Natural killer cell treated with Interleukin-12 subunit alpha and Interleukin-12 subunit beta and Interleukin-15 and Interleukin-18, amount 100 ng/mL, for 72 hours (primary cell): ENCODE results near the gene ANKRD30A. TPM values are rescaled to one million over a fixed set of nuclear protein-coding genes. Genes with fewer than 3 reads are reported as not detected.
A peak's percentile ranks its signal among the peaks of the same experiment; 100 is the strongest.
"Not testable (repeated sequence)": the region's sequence is repeated elsewhere in the genome, so short reads cannot be mapped to it uniquely, and the experiment has no call there.

Experiments
- ATAC-seq, 2 donors: fragments of 150-1000 bp; cut with Tn5 transposase in 1 of 2; sonication (Bioruptor Pico), chemical (Tn5 transposase) in 1 of 2; 2 replicates each; pipeline ENCODE4 v1.10.0; 2021
- DNase-seq: peaks from one replicate; pipeline ENCODE4 v3.0.0; 2022; ENCODE audit warnings: low spot score
- H3K27ac Mint-ChIP-seq, 2 donors: 1 replicate in 1 of 2; 2 replicates in 1 of 2; pipeline ENCODE4 v1.8.0; 2022; ENCODE audit warnings: mixed read lengths in 2 of 2, mild to moderate bottlenecking in 1 of 2, moderate library complexity in 1 of 2
- H3K27me3 Mint-ChIP-seq, 2 donors: 1 replicate in 1 of 2; 2 replicates in 1 of 2; pipeline ENCODE4 v1.8.0; 2022; ENCODE audit warnings: mixed read lengths in 2 of 2
- H3K36me3 Mint-ChIP-seq: one replicate; pipeline ENCODE4 v1.8.0; 2022; ENCODE audit warnings: mixed read lengths
- H3K4me1 Mint-ChIP-seq, 2 donors: 1 replicate in 1 of 2; 2 replicates in 1 of 2; pipeline ENCODE4 v1.8.0; 2022; ENCODE audit warnings: low read depth in 2 of 2, mixed read lengths in 2 of 2, mild to moderate bottlenecking in 1 of 2
- H3K4me3 Mint-ChIP-seq: one replicate; pipeline ENCODE4 v1.8.0; 2022; ENCODE audit warnings: mixed read lengths
- H3K9me3 Mint-ChIP-seq: 2 replicates; pipeline ENCODE4 v1.8.0; 2022; ENCODE audit warnings: mixed read lengths
- total RNA-seq, 2 donors: library from RNA; stranded (reverse); gene quantifications; one replicate each; pipeline ENCODE4 v1.2.3, GENCODE V29; 2022

Gene ANKRD30A
- not detected for total RNA-seq

DNA sequence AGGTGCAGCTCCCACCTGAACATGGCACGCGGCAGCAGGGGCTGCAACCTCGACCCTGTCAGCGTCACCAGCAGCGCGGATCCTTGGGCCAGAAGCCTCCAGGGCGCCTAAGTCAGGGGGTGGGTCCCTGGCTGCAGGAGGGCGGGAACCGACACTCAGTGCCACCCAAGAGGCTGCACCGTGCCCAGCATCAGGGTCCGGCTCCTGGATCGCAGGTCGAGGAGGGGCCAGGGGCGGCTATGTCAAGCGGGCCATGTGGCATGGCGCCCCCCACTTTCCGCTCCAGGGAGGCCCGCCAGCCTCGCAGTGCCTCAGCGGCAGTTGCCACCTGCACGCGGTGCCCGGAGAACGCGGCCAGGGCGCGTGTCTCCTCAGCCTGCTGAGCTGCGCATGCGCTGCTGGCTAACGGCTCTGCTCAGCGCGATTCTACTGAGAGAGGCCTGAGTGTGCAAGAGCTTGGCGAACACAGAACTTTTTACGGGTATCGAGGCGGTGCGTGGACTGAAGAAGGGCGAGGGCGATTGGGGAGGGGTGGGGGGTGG, at the start of gene ANKRD30A:
ANKRD30A (plus strand) TSS at position 408 of the 542 bp plus-strand sequence. CDS start 190 bp downstream, outside the sequence.
- Mint-ChIP-seq H3K36me3 (no peaks in the 10 kb centered on the region), H3K27me3 (no peaks in the 10 kb centered on the region), H3K9me3 (no peaks in the 10 kb centered on the region), H3K4me3 (no peak within 1 kb of the TSS), H3K27ac (no peak within 1 kb of the TSS), H3K4me1 (no peaks in the 10 kb centered on the region)
- DNase-seq (no peak), ATAC-seq (no peak)

DNA sequence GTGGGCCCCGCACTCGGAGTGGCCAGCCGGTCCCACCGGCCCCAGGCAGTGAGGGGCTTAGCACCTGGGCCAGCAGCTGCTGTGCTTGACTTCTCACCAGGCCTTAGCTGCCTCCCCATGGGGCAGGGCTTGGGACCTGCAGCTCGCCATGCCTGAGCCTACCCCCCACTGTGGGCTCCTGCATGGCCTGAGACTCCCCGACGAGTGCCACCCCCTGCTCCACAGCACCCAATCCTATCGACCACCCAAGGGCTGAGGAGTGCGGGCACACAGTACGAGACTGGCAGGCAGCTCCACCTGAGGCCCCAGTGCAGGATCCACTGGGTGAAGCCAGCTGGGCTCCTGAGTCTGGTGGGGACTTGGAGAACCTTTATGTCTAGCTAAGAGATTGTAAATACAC, 49.3 kb upstream of the ANKRD30A start:
- ATAC-seq, H3K27ac Mint-ChIP-seq, H3K36me3 Mint-ChIP-seq: not testable (repeated sequence)

DNA sequence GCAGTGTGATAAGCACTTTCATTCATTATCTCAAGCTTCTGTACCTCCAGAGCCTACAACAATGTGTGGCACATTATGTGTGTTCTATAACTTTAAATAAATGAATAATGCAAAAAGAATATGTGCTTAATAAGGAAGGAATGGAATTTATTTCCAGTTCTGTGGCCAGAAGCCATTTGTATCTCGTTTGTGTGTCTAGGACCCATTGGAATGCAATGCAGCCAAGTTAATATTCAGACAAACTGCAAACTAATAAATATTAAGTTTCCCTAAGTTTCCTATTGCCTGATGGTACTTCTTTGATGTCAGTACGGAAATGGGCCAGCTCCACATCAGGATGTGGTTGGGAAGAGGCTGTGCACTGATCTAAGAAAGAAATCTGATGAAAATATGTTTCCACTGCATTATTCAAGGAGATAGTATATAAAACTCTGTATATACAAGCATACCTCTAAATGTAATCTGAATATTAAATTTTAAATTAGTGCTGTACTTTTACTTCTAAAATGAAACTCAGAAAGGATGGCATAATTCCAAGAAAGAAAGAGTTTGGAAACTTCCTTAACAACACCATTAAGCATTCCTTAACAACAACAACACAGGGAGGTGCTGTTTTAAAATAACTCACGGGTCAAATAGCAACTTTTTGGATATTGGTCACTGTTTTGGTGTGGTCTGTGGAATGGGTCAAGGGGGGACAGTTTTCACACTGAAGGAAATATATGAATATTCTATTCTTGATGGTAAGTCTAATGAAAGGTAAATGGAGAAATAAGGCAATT, 29.4 kb upstream of the ANKRD30A start:
- Mint-ChIP-seq H3K4me3 (no peak overlapping the region), H3K4me1 (no peaks in the 10 kb centered on the region), H3K36me3 (peaks cover 9% of the 10 kb centered on the region), H3K27me3 (no peaks in the 10 kb centered on the region), H3K9me3 (peaks cover 18% of the 10 kb centered on the region), H3K27ac (no peak overlapping the region)
- no peak for ATAC-seq
- DNase-seq, result no peak

More for the DNA sequence above, 49.3 kb upstream of the ANKRD30A start:
- not testable (repeated sequence) for H3K4me1 Mint-ChIP-seq, H3K27me3 Mint-ChIP-seq, H3K4me3 Mint-ChIP-seq, DNase-seq
- H3K9me3 Mint-ChIP-seq, result peaks cover 20% of the 10 kb centered on the region

- Mint-ChIP-seq H3K4me1 (no peaks in the 10 kb centered on the region), H3K36me3 (peaks cover 11% of the 10 kb centered on the region), H3K27me3 (no peaks in the 10 kb centered on the region), H3K27ac (no peak overlapping the region), H3K9me3 (peaks cover 30% of the 10 kb centered on the region), H3K4me3 (no peak overlapping the region)
- DNase-seq (no peak), ATAC-seq (no peak)
These were observed 24.1 kb upstream of the ANKRD30A start for GRCh38 chr10:37101261-37101660.

DNA sequence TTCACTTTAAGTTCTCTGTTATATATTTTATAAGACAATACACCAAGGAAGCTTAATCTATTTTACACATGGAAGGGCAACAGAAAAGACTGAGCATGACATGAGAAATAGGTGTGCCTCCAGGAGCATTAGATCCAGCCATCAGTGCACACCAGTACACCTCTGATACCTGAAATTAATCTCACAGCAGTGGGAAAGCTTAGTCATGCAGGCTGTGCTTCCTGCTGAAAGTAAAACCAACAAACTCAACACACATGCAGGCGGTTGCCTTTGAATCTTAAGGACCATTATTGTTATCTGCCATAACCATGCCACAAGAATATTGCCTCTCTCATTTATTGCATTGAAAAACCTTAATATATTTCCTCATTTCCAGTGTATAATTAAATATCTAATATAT, 16.4 kb upstream of the ANKRD30A start:
- H3K4me1 Mint-ChIP-seq, result no peaks in the 10 kb centered on the region
- H3K9me3 Mint-ChIP-seq, result peaks cover 31% of the 10 kb centered on the region
- no peaks in the 10 kb centered on the region for H3K27me3 Mint-ChIP-seq
- DNase-seq (no peak), ATAC-seq (no peak)
- no peak overlapping the region for H3K27ac Mint-ChIP-seq
- peaks cover 5% of the 10 kb centered on the region for H3K36me3 Mint-ChIP-seq
- H3K4me3 Mint-ChIP-seq, result no peak overlapping the region

GRCh38 chr10:37124532-37124931, 866 bp upstream of the ANKRD30A start:
- peak; percentile 53 for DNase-seq
- ATAC-seq, result no peak
- Mint-ChIP-seq H3K27me3 (no peaks in the 10 kb centered on the region), H3K4me3 (no peak overlapping the region), H3K9me3 (no peaks in the 10 kb centered on the region), H3K36me3 (no peaks in the 10 kb centered on the region), H3K4me1 (no peaks in the 10 kb centered on the region), H3K27ac (no peak overlapping the region)

GRCh38 chr10:37125921-37126320, 523 bp downstream of the ANKRD30A start:
- Mint-ChIP-seq H3K27ac (no peak overlapping the region), H3K27me3 (no peaks in the 10 kb centered on the region), H3K9me3 (no peaks in the 10 kb centered on the region), H3K4me1 (no peaks in the 10 kb centered on the region), H3K4me3 (no peak overlapping the region), H3K36me3 (no peaks in the 10 kb centered on the region)
- no peak for ATAC-seq
- no peak for DNase-seq

- ATAC-seq (no peak), DNase-seq (no peak)
- Mint-ChIP-seq H3K27ac (no peak overlapping the region), H3K4me3 (no peak overlapping the region), H3K27me3 (no peaks in the 10 kb centered on the region), H3K9me3 (peaks cover 12% of the 10 kb centered on the region), H3K4me1 (no peaks in the 10 kb centered on the region), H3K36me3 (peaks cover 13% of the 10 kb centered on the region)
These were observed 21.0 kb downstream of the ANKRD30A start for GRCh38 chr10:37146443-37146842.

- not testable (repeated sequence) for H3K4me1 Mint-ChIP-seq, H3K4me3 Mint-ChIP-seq, H3K27me3 Mint-ChIP-seq, H3K36me3 Mint-ChIP-seq, H3K9me3 Mint-ChIP-seq, DNase-seq, H3K27ac Mint-ChIP-seq, ATAC-seq
These were observed 37.0 kb downstream of the ANKRD30A start for GRCh38 chr10:37162430-37162829.

DNA sequence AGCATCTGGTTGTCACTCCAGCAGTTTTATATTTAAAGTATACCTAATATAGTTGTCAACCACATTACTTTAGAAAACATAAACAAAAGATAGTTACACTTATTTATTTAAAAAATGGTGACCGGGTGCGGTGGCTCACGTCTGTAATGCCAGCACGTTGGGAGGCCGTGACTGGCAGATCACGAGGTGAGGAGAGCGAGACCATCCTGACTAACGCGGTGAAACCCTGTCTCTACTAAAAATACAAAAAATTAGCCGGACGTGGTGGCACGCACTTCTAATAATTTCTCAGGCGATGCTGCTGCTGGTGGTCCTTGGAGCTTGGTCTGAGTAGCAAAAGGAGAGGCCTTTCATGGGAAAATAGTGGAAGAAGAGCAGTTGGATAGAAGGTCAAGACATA, 46.5 kb downstream of the ANKRD30A start:
- not testable (repeated sequence) for H3K4me1 Mint-ChIP-seq, H3K27ac Mint-ChIP-seq, H3K9me3 Mint-ChIP-seq, H3K4me3 Mint-ChIP-seq, H3K27me3 Mint-ChIP-seq, H3K36me3 Mint-ChIP-seq, ATAC-seq, DNase-seq

DNA sequence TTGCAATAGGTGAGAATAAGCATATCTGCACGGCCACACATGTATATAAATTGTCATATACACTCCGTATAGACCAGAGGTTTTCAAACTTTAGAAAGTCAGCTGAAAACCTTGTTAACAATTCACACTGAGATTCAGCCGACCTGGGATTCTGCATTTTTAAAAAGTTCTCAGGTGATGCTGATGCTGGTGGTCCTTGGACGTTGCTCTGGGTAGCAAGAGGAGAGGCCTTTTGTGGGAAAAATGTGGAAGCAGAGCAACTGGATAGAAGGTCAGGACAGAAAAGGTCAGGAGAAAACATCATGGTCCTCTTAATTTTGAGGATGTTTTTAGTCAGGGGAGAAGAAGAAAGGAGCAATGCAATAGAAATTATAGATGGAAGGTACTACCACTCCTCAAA, 52.9 kb downstream of the ANKRD30A start:
- ATAC-seq, H3K4me3 Mint-ChIP-seq, H3K4me1 Mint-ChIP-seq, H3K9me3 Mint-ChIP-seq, H3K27ac Mint-ChIP-seq, DNase-seq, H3K36me3 Mint-ChIP-seq, H3K27me3 Mint-ChIP-seq: not testable (repeated sequence)

- H3K36me3 Mint-ChIP-seq, H3K9me3 Mint-ChIP-seq, H3K4me1 Mint-ChIP-seq, H3K27me3 Mint-ChIP-seq, ATAC-seq, DNase-seq, H3K4me3 Mint-ChIP-seq, H3K27ac Mint-ChIP-seq: not testable (repeated sequence)
These were observed 57.3 kb downstream of the ANKRD30A start for GRCh38 chr10:37182719-37183118.

DNA sequence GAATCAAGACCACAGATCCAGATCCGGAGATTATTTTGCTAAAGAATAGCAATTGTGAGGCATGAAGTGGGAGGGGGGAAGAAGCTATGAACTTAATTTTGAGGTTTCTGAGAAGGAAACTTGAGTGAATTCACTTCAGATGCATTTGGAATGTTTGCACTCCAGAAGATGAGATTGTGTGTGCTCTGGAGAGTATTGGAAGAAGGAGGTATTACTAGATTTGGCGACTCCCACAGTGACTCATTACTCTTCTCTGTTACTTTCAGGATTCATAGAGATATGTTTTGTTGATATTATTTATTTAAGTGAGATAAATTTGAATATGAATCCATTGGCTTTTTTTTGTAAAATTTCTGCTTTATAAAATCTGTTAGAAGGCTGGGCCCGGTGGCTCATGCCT, 80.7 kb downstream of the ANKRD30A start:
- peaks cover 34% of the 10 kb centered on the region for H3K9me3 Mint-ChIP-seq
- ATAC-seq (no peak), DNase-seq (no peak)
- H3K4me3 Mint-ChIP-seq, result no peak overlapping the region
- no peak overlapping the region for H3K27ac Mint-ChIP-seq
- no peaks in the 10 kb centered on the region for H3K27me3 Mint-ChIP-seq
- H3K36me3 Mint-ChIP-seq, result peaks cover 19% of the 10 kb centered on the region
- H3K4me1 Mint-ChIP-seq, result no peaks in the 10 kb centered on the region

GRCh38 chr10:37220866-37221265, 95.5 kb downstream of the ANKRD30A start:
- Mint-ChIP-seq H3K27me3 (no peaks in the 10 kb centered on the region), H3K4me1 (no peaks in the 10 kb centered on the region), H3K4me3 (no peak overlapping the region), H3K36me3 (peaks cover 6% of the 10 kb centered on the region), H3K27ac (no peak overlapping the region), H3K9me3 (peaks cover 13% of the 10 kb centered on the region)
- ATAC-seq (no peak), DNase-seq (no peak)
